IPS DF 19.7 (cell line): ENCODE results near the gene TM9SF2.

Experiments used
- DNase-seq: peaks from one replicate; pipeline ENCODE4 v3.0.0-alpha.2; 2013; ENCODE audit warnings: low read depth, low spot score

The TM9SF2 gene

GRCh38 chr13:99577934-99578917 is 77.0 kb downstream of the TM9SF2 start:
- DNase-seq = no peak

DNA sequence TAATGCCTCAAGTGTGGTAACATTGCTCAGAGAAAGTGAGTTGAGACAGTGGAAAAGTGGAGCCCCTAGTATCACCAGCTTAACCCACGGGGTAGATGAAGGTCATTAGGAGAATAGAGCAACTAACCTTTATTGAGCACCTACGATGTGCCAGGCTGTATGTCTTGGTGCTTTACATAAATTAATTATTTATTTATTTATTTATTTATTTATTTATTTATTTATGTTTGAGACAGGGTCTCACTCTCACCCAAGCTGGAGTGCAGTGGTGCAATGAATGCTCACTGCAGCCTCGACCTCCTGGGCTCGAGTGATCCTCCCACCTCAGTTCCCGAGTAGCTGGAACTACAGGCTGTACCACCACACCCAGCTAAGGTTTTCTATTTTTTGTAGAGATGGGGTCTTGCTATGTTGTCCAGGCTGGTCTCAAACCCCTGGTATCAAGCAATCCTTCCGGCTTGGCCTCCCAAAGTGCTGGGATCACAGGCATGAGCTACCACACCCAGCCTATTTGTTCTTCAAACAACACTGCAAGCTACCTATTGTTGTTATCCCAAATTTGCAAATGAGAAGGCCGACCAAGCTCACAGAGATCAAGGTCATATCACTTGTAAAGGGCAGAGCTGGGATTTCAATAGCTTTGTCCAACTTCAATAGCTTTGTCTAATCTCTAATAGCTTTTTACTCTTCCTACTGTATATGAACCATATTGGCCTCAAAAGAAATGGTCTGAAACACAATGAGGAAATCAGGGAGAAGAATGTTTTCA is 79.4 kb downstream of the TM9SF2 start:
- DNase-seq = no peak

- DNase-seq = no peak
Measured at GRCh38 chr13:99582511-99582910, 81.2 kb downstream of the TM9SF2 start.

GRCh38 chr13:99585609-99586008 is 84.3 kb downstream of the TM9SF2 start:
- DNase-seq = no peak

DNA sequence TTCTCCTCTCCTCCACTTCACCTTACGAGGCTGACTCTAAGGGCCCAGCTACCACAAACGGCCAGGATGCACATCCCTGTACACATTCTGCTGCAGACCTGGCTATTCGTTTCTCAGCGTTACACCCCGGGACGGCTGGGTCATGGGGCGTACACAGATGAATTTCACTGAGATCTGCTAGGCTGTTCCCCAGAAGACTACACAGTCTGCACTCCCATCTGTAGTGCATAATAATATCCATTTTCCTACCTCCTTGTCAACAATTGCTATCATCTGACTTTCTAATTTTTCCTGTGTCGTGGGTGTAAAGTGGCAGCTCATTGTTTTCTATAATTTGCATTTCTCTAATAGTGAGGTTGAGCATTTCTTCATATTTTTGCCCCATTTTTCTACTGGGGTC is 85.7 kb downstream of the TM9SF2 start:
- DNase-seq = no peak

GRCh38 chr13:99587893-99588606 is 86.8 kb downstream of the TM9SF2 start:
- no peak for DNase-seq

DNA sequence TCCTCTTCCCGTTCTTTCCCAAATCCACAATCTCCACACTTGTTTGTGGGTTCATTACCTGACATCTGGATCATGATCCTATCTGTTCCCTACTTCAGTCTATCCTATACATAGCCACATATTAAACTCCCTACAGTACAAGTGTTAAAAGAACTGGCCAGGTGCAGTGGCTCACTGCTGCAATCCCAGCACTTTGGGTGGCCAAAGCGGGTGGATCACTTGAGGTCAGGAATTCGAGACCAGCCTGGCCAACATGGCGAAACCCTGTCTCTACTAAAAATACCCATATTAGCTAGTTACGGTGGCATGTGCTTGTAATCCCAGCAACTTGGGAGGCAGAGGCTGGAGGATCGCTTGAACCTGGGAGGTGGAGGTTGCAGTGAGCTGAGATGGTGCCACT is 88.3 kb downstream of the TM9SF2 start:
- no peak for DNase-seq

DNA sequence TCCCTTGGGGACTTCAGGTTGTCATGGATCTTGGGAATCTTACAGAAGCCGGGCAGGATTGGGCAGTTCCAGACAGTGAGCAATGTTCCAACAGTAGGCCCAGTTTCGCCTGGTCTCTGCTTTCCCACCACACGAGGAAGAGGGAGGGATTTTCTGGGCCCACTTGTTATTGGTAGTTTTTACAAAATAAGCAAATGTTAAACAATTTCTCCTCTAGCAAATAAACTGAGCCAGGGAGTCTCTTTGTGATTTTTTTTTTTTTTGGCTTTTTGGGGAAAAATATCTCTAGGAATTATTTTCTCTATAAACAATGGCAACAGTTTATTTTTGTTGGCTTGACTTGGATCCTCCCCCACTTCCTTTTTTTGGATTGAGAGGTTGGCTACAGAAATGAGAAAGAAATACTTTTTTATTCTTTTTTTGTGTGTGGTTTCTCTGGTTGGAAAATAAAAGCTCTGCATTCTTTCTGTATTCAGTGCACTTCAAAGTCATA is 89.3 kb downstream of the TM9SF2 start:
- no peak for DNase-seq

GRCh38 chr13:99596180-99596579 is 94.9 kb downstream of the TM9SF2 start:
- DNase-seq = no peak

DNA sequence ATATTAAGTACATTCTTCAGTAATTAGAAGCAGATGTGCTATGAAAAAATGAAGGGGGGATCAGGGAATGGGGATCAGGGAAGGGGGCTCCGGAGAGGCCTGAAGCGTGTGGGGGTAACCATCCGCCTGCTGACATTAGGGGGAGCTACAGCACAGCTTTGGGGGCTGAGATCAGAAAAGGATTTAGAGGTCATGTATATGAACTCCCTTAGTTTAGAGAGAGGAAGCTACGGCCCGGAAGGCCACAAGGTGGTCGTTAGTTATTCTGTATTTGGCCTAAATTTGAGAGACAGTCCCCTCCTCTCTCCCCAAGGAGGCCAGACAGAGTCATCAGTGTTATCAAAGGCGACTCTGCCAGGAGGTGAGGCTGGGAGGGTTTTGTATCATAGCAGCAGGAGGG is 99.0 kb downstream of the TM9SF2 start:
- DNase-seq = no peak

DNA sequence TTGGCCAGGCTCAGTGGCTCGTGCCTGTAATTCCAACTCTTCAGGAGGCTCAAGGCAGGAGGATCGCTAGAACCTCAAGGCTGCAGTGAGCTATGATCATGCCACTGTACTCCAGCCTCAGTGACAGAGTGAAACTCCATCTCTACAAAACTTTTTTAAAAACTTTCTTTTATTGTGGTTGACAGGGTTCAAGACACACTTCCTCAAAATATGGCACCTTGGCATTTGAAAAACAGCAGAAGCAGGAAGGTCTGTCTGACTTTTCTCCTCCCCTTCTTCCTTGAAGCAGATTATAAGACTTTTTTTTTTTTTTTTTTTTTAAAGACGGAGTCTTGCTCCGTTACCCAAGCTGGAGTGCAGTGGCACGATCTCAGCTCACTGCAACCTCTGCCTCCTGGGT is 100.3 kb downstream of the TM9SF2 start:
- DNase-seq = no peak

- no peak for DNase-seq
Measured at GRCh38 chr13:99604636-99605035, 103.4 kb downstream of the TM9SF2 start.

DNA sequence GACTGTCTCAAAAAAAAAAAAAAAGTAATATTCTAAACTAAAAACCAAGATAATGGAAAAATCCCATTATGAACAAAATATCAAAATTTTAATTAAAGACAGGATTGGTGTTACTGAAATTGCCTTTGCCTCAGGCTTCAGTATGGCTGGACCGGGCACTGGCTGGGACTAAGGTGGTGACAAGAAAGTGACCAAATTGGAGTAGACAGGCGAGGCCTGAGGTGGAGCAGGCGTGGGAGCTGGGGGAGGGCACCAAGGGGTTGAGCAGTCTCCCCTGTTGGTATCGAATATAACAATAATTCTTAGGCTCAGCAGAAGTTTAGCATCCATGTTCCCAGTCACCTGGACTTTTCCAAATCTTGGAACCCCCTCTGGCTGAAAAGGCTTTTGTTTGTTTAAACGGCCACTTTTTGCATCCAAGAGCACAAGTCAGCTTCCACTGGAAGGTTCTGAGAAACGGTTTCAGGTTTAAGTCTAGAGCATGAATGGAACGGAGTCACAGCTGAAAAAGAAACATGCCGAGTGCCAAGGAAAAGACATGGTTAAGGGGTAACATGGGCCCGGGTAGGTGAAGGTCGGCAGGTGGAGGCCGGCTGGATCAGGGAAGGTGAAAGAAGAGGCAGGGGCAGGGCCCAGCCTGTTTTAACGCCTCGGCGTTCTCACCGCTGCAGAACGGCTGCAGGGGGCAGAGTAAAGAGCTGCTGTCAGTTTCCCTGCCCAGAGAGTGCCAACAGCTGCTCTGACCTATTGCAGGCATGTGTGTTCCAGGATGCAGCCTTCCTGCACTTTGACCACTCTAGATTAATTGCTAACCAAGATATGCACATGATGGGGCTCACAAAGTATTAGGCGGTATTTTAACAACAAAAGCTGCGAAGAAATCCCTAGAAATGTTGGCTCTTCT is 104.4 kb downstream of the TM9SF2 start:
- DNase-seq = no peak

DNA sequence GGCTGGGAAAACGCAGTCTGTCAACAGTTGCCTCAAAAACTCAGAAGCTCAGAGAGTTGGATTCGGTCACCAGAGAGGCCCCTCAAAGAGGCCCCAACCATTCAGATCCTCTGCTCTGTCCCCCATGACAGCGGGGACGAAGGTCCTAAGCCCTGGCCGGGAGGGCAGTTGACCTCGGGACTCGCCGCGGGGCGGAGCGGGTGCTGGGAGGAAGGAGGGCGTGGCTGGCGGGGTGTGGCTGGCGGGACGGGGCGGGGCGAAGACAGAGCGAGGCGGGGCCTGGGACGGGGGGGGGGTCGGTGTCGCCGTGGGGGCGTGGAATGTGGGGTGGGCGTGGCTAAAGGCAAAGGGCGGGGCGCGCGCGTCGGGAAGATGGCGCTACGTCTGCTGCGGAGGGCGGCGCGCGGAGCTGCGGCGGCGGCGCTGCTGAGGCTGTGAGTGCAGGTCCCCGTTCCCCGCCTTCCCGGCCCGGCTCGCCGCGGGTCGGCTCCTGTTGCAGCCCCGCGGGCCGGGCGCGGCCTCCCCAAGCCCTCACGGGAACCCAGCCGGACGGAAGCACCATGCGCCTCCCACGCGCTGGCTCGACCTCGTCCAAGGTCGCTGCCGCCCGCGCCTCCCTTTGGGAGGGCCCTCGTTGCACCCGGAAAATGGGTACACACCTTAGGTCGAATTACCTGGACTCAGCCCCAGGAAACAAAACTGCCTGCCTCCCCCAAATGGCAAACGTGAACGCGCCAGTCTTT is 105.2 kb downstream of the TM9SF2 start, which contains the start of gene CLYBL:
Gene CLYBL, plus strand, starts transcription at position 367 of the 743 bp plus-strand sequence.
- DNase-seq = no peak

- DNase-seq = no peak
Measured at GRCh38 chr13:99608345-99608744, 107.1 kb downstream of the TM9SF2 start.

GRCh38 chr13:99610702-99611289 is 109.5 kb downstream of the TM9SF2 start:
- no peak for DNase-seq
